CD14-positive monocyte (primary cell): ENCODE measurements around the gene MYO5C. TPM values are rescaled to one million over a fixed set of nuclear protein-coding genes. Genes with fewer than 3 reads are reported as not detected.

ENCODE experiments used
- DNase-seq, 3 donors: peaks; one replicate each; pipeline ENCODE4 v3.0.0-alpha.2; 2011 to 2022
- H2AFZ ChIP-seq: 2 replicates; pipeline ENCODE4 v1.6.0; 2012; ENCODE audit warnings: mild to moderate bottlenecking, low read depth, low read length, inconsistent platforms; ENCODE audit not compliant: insufficient read depth, poor library complexity, severe bottlenecking
- H3K27ac ChIP-seq, 2 donors: 1 replicate in 1 of 2; 2 replicates in 1 of 2; pipeline ENCODE4 v1.5.1; 2012 to 2013; ENCODE audit warnings: low read length in 2 of 2, control low read depth in 1 of 2, inconsistent platforms in 1 of 2, low read depth in 1 of 2, mild to moderate bottlenecking in 1 of 2
- H3K27me3 ChIP-seq, 2 donors: one replicate each; pipeline versions ENCODE4 v1.6.0 to v1.6.1; 2011 to 2013; ENCODE audit warnings: low read length in 2 of 2; ENCODE audit not compliant: control insufficient read depth in 2 of 2, insufficient read depth in 2 of 2
- H3K36me3 ChIP-seq, 2 donors: replicated peaks in 1 of 2; 1 replicate in 1 of 2; 2 replicates in 1 of 2; pipeline versions ENCODE4 v1.5.1 to v1.6.1; 2012 to 2013; ENCODE audit warnings: low read length in 2 of 2, control low read depth in 1 of 2, inconsistent platforms in 1 of 2, mild to moderate bottlenecking in 1 of 2; ENCODE audit not compliant: insufficient read depth in 2 of 2, control insufficient read depth in 1 of 2
- H3K4me1 ChIP-seq, 2 donors: 1 replicate in 1 of 2; 2 replicates in 1 of 2; pipeline versions ENCODE4 v1.5.1 to v1.6.1; 2012 to 2013; ENCODE audit warnings: low read length in 2 of 2, control low read depth in 1 of 2, inconsistent platforms in 1 of 2, mild to moderate bottlenecking in 1 of 2, moderate library complexity in 1 of 2; ENCODE audit not compliant: insufficient read depth in 2 of 2, control insufficient read depth in 1 of 2
- H3K4me2 ChIP-seq: replicated peaks from 2 replicates; pipeline ENCODE3; 2012; ENCODE audit warnings: low read length, moderate library complexity, mild to moderate bottlenecking; ENCODE audit not compliant: poor library complexity, severe bottlenecking; ENCODE audit errors: extremely low read depth
- H3K4me3 ChIP-seq, 3 experiments: fragments of 200-600 bp in 1 of 3; sonication (generic) in 1 of 3; replicated peaks in 1 of 3; 1 replicate in 2 of 3; 2 replicates in 1 of 3; pipeline ENCODE4 v1.5.1; 2011 to 2013; ENCODE audit warnings: low read length in 3 of 3, mild to moderate bottlenecking in 3 of 3, control low read depth in 2 of 3, low read depth in 2 of 3, inconsistent platforms in 1 of 3, moderate library complexity in 1 of 3
- H3K79me2 ChIP-seq: 2 replicates; pipeline ENCODE4 v1.6.0; 2012; ENCODE audit warnings: mild to moderate bottlenecking, control low read depth, inconsistent platforms, low read length, moderate library complexity; ENCODE audit not compliant: insufficient read depth
- H3K9ac ChIP-seq: 2 replicates; pipeline ENCODE4 v1.6.0; 2017; ENCODE audit warnings: low read length, mild to moderate bottlenecking; ENCODE audit not compliant: insufficient read depth, poor library complexity, severe bottlenecking
- H3K9me3 ChIP-seq, 2 donors: replicated peaks in 1 of 2; 1 replicate in 1 of 2; 2 replicates in 1 of 2; pipeline versions ENCODE4 v1.5.1 to v1.6.1; 2012 to 2013; ENCODE audit warnings: low read length in 2 of 2, control low read depth in 1 of 2; ENCODE audit not compliant: control insufficient read depth in 1 of 2, insufficient read depth in 1 of 2
- H4K20me1 ChIP-seq: 2 replicates; pipeline ENCODE4 v1.6.0; 2012; ENCODE audit warnings: mild to moderate bottlenecking, low read length, control low read depth, moderate library complexity; ENCODE audit not compliant: insufficient read depth
- H3K27ac Mint-ChIP-seq, 7 donors: one replicate each; pipeline ENCODE4 v1.8.0; 2020; ENCODE audit warnings: mild to moderate bottlenecking in 7 of 7, mixed read lengths in 7 of 7, moderate library complexity in 6 of 7, inconsistent platforms in 2 of 7
- H3K27me3 Mint-ChIP-seq, 3 donors: one replicate each; pipeline ENCODE4 v1.8.0; 2021 to 2022; ENCODE audit warnings: low read depth in 3 of 3, mild to moderate bottlenecking in 3 of 3, mixed read lengths in 3 of 3, moderate library complexity in 3 of 3, inconsistent platforms in 1 of 3
- H3K36me3 Mint-ChIP-seq, 2 donors: one replicate each; pipeline ENCODE4 v1.8.0; 2020; ENCODE audit warnings: mixed read lengths in 2 of 2, inconsistent platforms in 1 of 2, mild to moderate bottlenecking in 1 of 2
- H3K4me1 Mint-ChIP-seq: one replicate; pipeline ENCODE4 v1.8.0; 2020; ENCODE audit warnings: mild to moderate bottlenecking, mixed read lengths
- H3K4me3 Mint-ChIP-seq, 2 donors: one replicate each; pipeline ENCODE4 v1.8.0; 2020; ENCODE audit warnings: mild to moderate bottlenecking in 2 of 2, mixed read lengths in 2 of 2, moderate library complexity in 1 of 2
- H3K9me3 Mint-ChIP-seq, 7 donors: one replicate each; pipeline ENCODE4 v1.8.0; 2020 to 2022; ENCODE audit warnings: mixed read lengths in 7 of 7, mild to moderate bottlenecking in 6 of 7, moderate library complexity in 6 of 7, inconsistent platforms in 2 of 7
- CTCF ChIP-seq: fragments of 200-600 bp; IDR thresholded peaks from one replicate; pipeline ENCODE4 v1.8.0; 2022; ENCODE audit warnings: antibody characterized with exemption, mild to moderate bottlenecking
- WGBS: methylation state at CpG from one replicate; pipeline ENCODE4 v1.1.5; 2013; ENCODE audit warnings: missing lambda C conversion rate; ENCODE audit not compliant: insufficient coverage; 5-methylcytosine and 5-hydroxymethylcytosine counted together
- intact Hi-C, 2 donors: fragments of 100-400 bp; cut with micrococcal nuclease; formaldehyde crosslinking; loops; one replicate each; pipeline versions ENCODE4 v1.15.0 to v1.15.1; 2023
- polyA plus RNA-seq, 3 donors: library from polyadenylated mRNA; depleted of rRNA in 1 of 3; unstranded in 2 of 3; stranded (reverse) in 1 of 3; fragments of 300-500 nt in 2 of 3; fragments of >200 nt in 1 of 3; fragmentation: Illumina TruSeq in 2 of 3; gene quantifications; 1 replicate in 2 of 3; 2 replicates in 1 of 3; pipeline ENCODE4 v1.2.3, GENCODE V29; 2012 to 2021

MYO5C gene
- polyA plus RNA-seq, 3 donors: 0.20 TPM; not detected in 2

- Histone ChIP-seq H3K4me1 (no peaks in the 10 kb centered on the region), H3K9me3 (no peaks in the 10 kb centered on the region), H3K79me2 (no peaks in the 10 kb centered on the region), H2AFZ (no peak overlapping the region), H3K4me3 (no peak overlapping the region), H3K4me2 (no peak overlapping the region), H4K20me1 (no peaks in the 10 kb centered on the region), H3K27me3 (no peaks in the 10 kb centered on the region), H3K9ac (no peak overlapping the region), H3K27ac (no peak overlapping the region), H3K36me3 (no peaks in the 10 kb centered on the region)
- intact Hi-C loops: no loop called here
- Mint-ChIP-seq H3K9me3 (peaks cover 0 to 7% (median 0%) of the 10 kb centered on the region in 7 donors), H3K36me3 (no peaks in the 10 kb centered on the region), H3K4me1 (no peaks in the 10 kb centered on the region), H3K27ac (no peak overlapping the region), H3K4me3 (no peak overlapping the region), H3K27me3 (peaks cover 0 to 1% (median 0%) of the 10 kb centered on the region in 3 donors)
- no CpG with 5 or more reads among the region's 3 CpGs for WGBS
- no peak for TF ChIP-seq CTCF
- no peak for DNase-seq
Observed at GRCh38 chr15:52284164-52284563, 11.4 kb downstream of the MYO5C start.

- DNase-seq: no peak
- Mint-ChIP-seq H3K27me3 (no peaks in the 10 kb centered on the region), H3K9me3 (peaks cover 0 to 7% (median 0%) of the 10 kb centered on the region in 7 donors), H3K27ac (no peak overlapping the region), H3K4me1 (no peaks in the 10 kb centered on the region), H3K4me3 (no peak overlapping the region), H3K36me3 (no peaks in the 10 kb centered on the region)
- no peaks in the 10 kb centered on the region for H4K20me1 ChIP-seq
- H3K27me3 ChIP-seq: no peaks in the 10 kb centered on the region
- no peak overlapping the region for H3K4me3 ChIP-seq
- WGBS: no CpG with 5 or more reads among the region's 6 CpGs
- H3K4me1 ChIP-seq: no peaks in the 10 kb centered on the region
- H3K4me2 ChIP-seq: no peak overlapping the region
- H3K9ac ChIP-seq: no peak overlapping the region
- H3K79me2 ChIP-seq: no peaks in the 10 kb centered on the region
- H2AFZ ChIP-seq: no peak overlapping the region
- no peak overlapping the region for H3K27ac ChIP-seq
- no peaks in the 10 kb centered on the region for H3K9me3 ChIP-seq
- no peak for TF ChIP-seq CTCF
- no peaks in the 10 kb centered on the region for H3K36me3 ChIP-seq
- intact Hi-C loops: no loop called here
Observed at GRCh38 chr15:52283281-52283680, 12.3 kb downstream of the MYO5C start.
